HEK293 (cell line): ENCODE measurements around the gene KRT15.

ENCODE experiments used
- CTCF ChIA-PET: fragments of 350-600 bp; formaldehyde crosslinking; extraction: SDS; loops from one replicate; lab custom pipeline; 2021; ENCODE audit warnings: antibody characterized with exemption; lab: Yijun Ruan, JAX
- POLR2A ChIA-PET: fragments of 300-600 bp; formaldehyde crosslinking; extraction: SDS; loops from one replicate; lab custom pipeline; 2020; ENCODE audit warnings: antibody characterized with exemption, inconsistent platforms; lab: Yijun Ruan, JAX
- H3K27ac ChIP-seq: fragments of 200-500 bp; sonication (Bioruptor generic); 2 replicates; pipeline ENCODE4 v1.5.1; 2014; ENCODE audit warnings: low read depth, low read length, control low read depth, inconsistent platforms; ENCODE audit errors: extremely low read depth
- H3K36me3 ChIP-seq, 2 experiments: fragments of 200-500 bp in 1 of 2; sonication (Bioruptor generic) in 1 of 2; 1 replicate in 1 of 2; 2 replicates in 1 of 2; pipeline ENCODE4 v1.5.1; 2014 to 2017; ENCODE audit warnings: inconsistent platforms in 2 of 2, low read length in 2 of 2; ENCODE audit not compliant: control insufficient read depth in 2 of 2, insufficient read depth in 1 of 2
- H3K4me1 ChIP-seq: fragments of 200-500 bp; sonication (Bioruptor generic); 2 replicates; pipeline ENCODE4 v1.5.1; 2014; ENCODE audit warnings: mild to moderate bottlenecking, low read length, inconsistent platforms; ENCODE audit not compliant: control insufficient read depth, insufficient read depth
- H3K4me3 ChIP-seq: 2 replicates; pipeline ENCODE4 v1.5.1; 2011; ENCODE audit warnings: low read depth, mild to moderate bottlenecking, control low read depth, low read length, moderate library complexity
- H3K9me3 ChIP-seq: fragments of 200-500 bp; sonication (Bioruptor generic); 2 replicates; pipeline ENCODE4 v1.5.1; 2014; ENCODE audit warnings: low read depth, low read length, inconsistent platforms; ENCODE audit not compliant: control insufficient read depth, insufficient read depth
- FEZF1 ChIP-seq: fragments of 450-650 bp; formaldehyde crosslinking; IDR thresholded peaks from 2 replicates; pipeline ENCODE4 v1.5.1; 2016; ENCODE audit warnings: missing biosample characterization, missing genetic modification characterization
- GFI1B ChIP-seq: fragments of 450-650 bp; formaldehyde crosslinking; IDR thresholded peaks from 2 replicates; pipeline ENCODE4 v1.5.1; 2016; ENCODE audit warnings: missing biosample characterization, missing genetic modification characterization
- GLIS2 ChIP-seq: fragments of 450-650 bp; formaldehyde crosslinking; IDR thresholded peaks from 2 replicates; pipeline ENCODE4 v1.5.1; 2016; ENCODE audit warnings: missing biosample characterization, missing genetic modification characterization
- KLF9 ChIP-seq: fragments of 450-650 bp; formaldehyde crosslinking; IDR thresholded peaks from 2 replicates; pipeline ENCODE4 v1.5.1; 2016; ENCODE audit warnings: missing biosample characterization, missing genetic modification characterization, low read depth
- MZF1 ChIP-seq: fragments of 450-650 bp; formaldehyde crosslinking; IDR thresholded peaks from 2 replicates; pipeline ENCODE4 v1.5.1; 2017; ENCODE audit warnings: missing biosample characterization, missing genetic modification characterization, borderline replicate concordance
- YY2 ChIP-seq: fragments of 450-650 bp; formaldehyde crosslinking; IDR thresholded peaks from 2 replicates; pipeline ENCODE4 v1.5.1; 2016; ENCODE audit warnings: missing biosample characterization, missing genetic modification characterization
- ZBTB17 ChIP-seq: fragments of 450-650 bp; formaldehyde crosslinking; IDR thresholded peaks from 2 replicates; pipeline ENCODE4 v1.5.1; 2016; ENCODE audit warnings: missing biosample characterization, missing genetic modification characterization
- ZBTB20 ChIP-seq: fragments of 450-650 bp; formaldehyde crosslinking; IDR thresholded peaks from 2 replicates; pipeline ENCODE4 v1.5.1; 2016; ENCODE audit warnings: missing biosample characterization, missing genetic modification characterization
- ZBTB7A ChIP-seq: fragments of 450-650 bp; formaldehyde crosslinking; IDR thresholded peaks from 2 replicates; pipeline ENCODE4 v1.5.1; 2016; ENCODE audit warnings: low read depth, missing biosample characterization, missing genetic modification characterization
- ZFHX2 ChIP-seq: fragments of 450-650 bp; formaldehyde crosslinking; conservative IDR thresholded peaks from 2 replicates; pipeline ENCODE4 v1.5.1; 2016; ENCODE audit warnings: missing biosample characterization, missing genetic modification characterization
- ZFP37 ChIP-seq: fragments of 450-650 bp; formaldehyde crosslinking; IDR thresholded peaks from 2 replicates; pipeline ENCODE4 v1.5.1; 2016; ENCODE audit warnings: missing biosample characterization, missing genetic modification characterization
- ZFP41 ChIP-seq: fragments of 450-650 bp; formaldehyde crosslinking; IDR thresholded peaks from 2 replicates; pipeline ENCODE4 v1.5.1; 2016; ENCODE audit warnings: missing biosample characterization, missing genetic modification characterization, borderline replicate concordance
- ZFP69B ChIP-seq: fragments of 450-650 bp; formaldehyde crosslinking; IDR thresholded peaks from 2 replicates; pipeline ENCODE4 v1.5.1; 2016; ENCODE audit warnings: missing biosample characterization, missing genetic modification characterization
- ZNF112 ChIP-seq: fragments of 450-650 bp; formaldehyde crosslinking; IDR thresholded peaks from 2 replicates; pipeline ENCODE4 v1.5.0; 2017; ENCODE audit warnings: missing biosample characterization, missing genetic modification characterization
- ZNF114 ChIP-seq: fragments of 450-650 bp; formaldehyde crosslinking; IDR thresholded peaks from 2 replicates; pipeline ENCODE4 v1.5.0; 2017; ENCODE audit warnings: missing biosample characterization, missing genetic modification characterization
- ZNF175 ChIP-seq: fragments of 450-650 bp; formaldehyde crosslinking; IDR thresholded peaks from 2 replicates; pipeline ENCODE4 v1.5.1; 2016; ENCODE audit warnings: missing biosample characterization, missing genetic modification characterization
- ZNF335 ChIP-seq: fragments of 450-650 bp; formaldehyde crosslinking; conservative IDR thresholded peaks from 2 replicates; pipeline ENCODE4 v1.5.1; 2016; ENCODE audit warnings: missing biosample characterization, missing genetic modification characterization
- ZNF354C ChIP-seq: fragments of 450-650 bp; formaldehyde crosslinking; IDR thresholded peaks from 2 replicates; pipeline ENCODE4 v1.5.1; 2016; ENCODE audit warnings: missing biosample characterization, missing genetic modification characterization, low read depth, borderline replicate concordance
- ZNF529 ChIP-seq: fragments of 450-650 bp; formaldehyde crosslinking; IDR thresholded peaks from 2 replicates; pipeline ENCODE4 v1.5.1; 2017; ENCODE audit warnings: missing genetic modification characterization, missing biosample characterization; ENCODE audit not compliant: insufficient replicate concordance
- ZNF585B ChIP-seq: fragments of 450-650 bp; formaldehyde crosslinking; IDR thresholded peaks from 2 replicates; pipeline ENCODE4 v1.5.1; 2016; ENCODE audit warnings: missing biosample characterization, missing genetic modification characterization
- ZNF600 ChIP-seq: fragments of 450-650 bp; formaldehyde crosslinking; IDR thresholded peaks from 2 replicates; pipeline ENCODE4 v1.5.1; 2016; ENCODE audit warnings: missing biosample characterization, missing genetic modification characterization
- ZNF654 ChIP-seq: fragments of 450-650 bp; formaldehyde crosslinking; IDR thresholded peaks from 2 replicates; pipeline ENCODE4 v1.5.1; 2016; ENCODE audit warnings: low read depth, missing biosample characterization, missing genetic modification characterization
- ZNF677 ChIP-seq: fragments of 450-650 bp; IDR thresholded peaks from 2 replicates; pipeline ENCODE4 v1.5.0; 2018; ENCODE audit warnings: missing biosample characterization, mild to moderate bottlenecking, missing genetic modification characterization, moderate library complexity
- ZNF777 ChIP-seq: fragments of 450-650 bp; formaldehyde crosslinking; IDR thresholded peaks from 2 replicates; pipeline ENCODE4 v1.5.1; 2017; ENCODE audit warnings: missing biosample characterization, missing genetic modification characterization, borderline replicate concordance
- TF ChIP-seq, protein P1 (sequence below): fragments of 450-650 bp; formaldehyde crosslinking; IDR thresholded peaks from 2 replicates; pipeline ENCODE4 v1.5.1; 2016; ENCODE audit warnings: missing biosample characterization, missing genetic modification characterization
- TF ChIP-seq, protein P2 (sequence below): fragments of 450-650 bp; formaldehyde crosslinking; IDR thresholded peaks from 2 replicates; pipeline ENCODE4 v1.5.1; 2016; ENCODE audit warnings: missing biosample characterization, missing genetic modification characterization
- TF ChIP-seq, protein P3 (sequence below): fragments of 450-650 bp; formaldehyde crosslinking; IDR thresholded peaks from 2 replicates; pipeline ENCODE4 v1.5.1; 2016; ENCODE audit warnings: missing biosample characterization, missing genetic modification characterization, low read depth
- TF ChIP-seq, protein P4 (sequence below): sonication (generic); formaldehyde crosslinking; IDR thresholded peaks from 2 replicates; pipeline ENCODE4 v1.8.1; 2022; ENCODE audit warnings: mild to moderate bottlenecking, moderate library complexity, missing genetic modification reagents

The KRT15 gene

DNA sequence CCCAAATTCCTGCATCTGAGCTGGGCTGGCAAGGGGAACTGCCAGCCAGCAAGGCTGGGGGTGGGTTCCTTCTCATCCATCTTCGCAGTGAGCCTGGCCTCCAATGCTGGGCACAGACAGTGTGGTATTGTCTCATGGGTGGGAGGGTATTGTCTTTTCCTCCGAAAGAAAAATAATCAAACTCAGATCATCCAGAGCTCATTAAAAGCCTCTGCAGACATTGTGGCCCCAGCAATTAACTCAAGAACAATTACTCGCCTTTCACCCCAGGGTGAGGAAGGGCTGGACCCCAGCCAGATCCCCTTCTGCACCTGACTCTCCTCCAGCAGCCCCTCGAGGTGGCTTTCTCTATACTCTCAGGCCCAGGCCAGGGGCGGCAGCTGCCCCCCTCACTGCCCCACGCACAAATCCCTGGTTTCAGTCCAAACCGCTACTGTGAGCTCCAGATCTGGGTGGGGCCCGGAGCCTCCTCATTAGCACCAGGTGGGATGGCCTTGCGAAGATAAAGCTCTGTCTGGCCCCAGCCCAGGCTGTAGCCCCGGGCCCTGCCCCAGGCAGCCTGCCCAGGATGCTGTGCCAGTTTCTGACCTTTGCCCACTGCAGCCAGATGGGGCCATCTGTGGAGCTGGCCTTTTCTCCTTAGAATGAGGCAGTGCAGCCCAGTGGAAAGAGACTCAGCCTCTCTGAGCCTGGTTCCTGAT lies 2.3 kb upstream of the KRT15 start (continued):
- TF ChIP-seq, protein P1, sequence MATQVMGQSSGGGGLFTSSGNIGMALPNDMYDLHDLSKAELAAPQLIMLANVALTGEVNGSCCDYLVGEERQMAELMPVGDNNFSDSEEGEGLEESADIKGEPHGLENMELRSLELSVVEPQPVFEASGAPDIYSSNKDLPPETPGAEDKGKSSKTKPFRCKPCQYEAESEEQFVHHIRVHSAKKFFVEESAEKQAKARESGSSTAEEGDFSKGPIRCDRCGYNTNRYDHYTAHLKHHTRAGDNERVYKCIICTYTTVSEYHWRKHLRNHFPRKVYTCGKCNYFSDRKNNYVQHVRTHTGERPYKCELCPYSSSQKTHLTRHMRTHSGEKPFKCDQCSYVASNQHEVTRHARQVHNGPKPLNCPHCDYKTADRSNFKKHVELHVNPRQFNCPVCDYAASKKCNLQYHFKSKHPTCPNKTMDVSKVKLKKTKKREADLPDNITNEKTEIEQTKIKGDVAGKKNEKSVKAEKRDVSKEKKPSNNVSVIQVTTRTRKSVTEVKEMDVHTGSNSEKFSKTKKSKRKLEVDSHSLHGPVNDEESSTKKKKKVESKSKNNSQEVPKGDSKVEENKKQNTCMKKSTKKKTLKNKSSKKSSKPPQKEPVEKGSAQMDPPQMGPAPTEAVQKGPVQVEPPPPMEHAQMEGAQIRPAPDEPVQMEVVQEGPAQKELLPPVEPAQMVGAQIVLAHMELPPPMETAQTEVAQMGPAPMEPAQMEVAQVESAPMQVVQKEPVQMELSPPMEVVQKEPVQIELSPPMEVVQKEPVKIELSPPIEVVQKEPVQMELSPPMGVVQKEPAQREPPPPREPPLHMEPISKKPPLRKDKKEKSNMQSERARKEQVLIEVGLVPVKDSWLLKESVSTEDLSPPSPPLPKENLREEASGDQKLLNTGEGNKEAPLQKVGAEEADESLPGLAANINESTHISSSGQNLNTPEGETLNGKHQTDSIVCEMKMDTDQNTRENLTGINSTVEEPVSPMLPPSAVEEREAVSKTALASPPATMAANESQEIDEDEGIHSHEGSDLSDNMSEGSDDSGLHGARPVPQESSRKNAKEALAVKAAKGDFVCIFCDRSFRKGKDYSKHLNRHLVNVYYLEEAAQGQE (tag by site-specific recombination) = no peak
- TF ChIP-seq ZNF354C (tag by site-specific recombination) (no peak), ZFP37 (tag by site-specific recombination) (no peak), ZNF175 (tag by site-specific recombination) (no peak), MZF1 (no peak), ZNF529 (tag by site-specific recombination) (no peak), ZFP69B (tag by site-specific recombination) (0 out of 2 replicates have a peak, but pooled peaks have one; percentile 77)

DNA sequence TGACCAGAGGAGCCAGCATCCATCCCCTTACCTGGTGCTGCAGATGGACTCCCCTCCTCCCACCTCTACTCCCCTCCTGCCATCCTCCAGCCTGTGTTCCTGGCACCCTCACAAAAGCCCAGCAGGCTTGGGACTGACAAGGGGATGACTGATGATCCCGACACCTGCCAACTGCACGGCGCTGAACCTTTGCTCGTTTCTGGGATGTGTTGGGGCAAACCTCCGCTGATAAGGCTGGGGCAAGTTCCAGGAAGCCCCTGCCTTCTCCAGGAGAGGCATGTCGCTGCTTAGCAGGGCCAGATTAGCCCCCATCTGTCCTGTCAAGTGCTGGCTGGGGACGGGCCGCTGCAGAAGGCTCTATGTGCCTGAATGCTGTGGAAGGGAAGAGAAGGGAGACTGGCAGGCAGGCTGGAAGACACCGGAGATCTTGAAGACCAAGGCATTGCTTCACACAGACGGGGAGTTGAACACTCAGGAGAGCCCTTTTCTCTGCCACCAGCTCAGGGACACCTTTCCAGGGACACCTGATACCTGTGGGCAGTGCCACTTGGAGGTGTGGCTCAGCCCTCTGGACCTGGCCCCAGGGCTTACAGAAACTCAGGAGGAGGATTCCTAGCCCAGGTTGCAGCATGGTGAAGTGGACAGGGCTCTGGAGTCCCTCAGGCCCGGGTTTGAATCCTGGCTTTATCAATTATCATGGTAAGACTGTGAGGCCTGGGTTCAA lies 973 bp upstream of the KRT15 start:
- Histone ChIP-seq H3K9me3 (no peaks in the 10 kb centered on the region), H3K4me1 (peaks cover 23% of the 10 kb centered on the region), H3K27ac (peak overlapping the region; percentile 59), H3K36me3 (peaks cover 0 to 4% of the 10 kb centered on the region in 2 experiments; a peak in 1 of 3 replicates), H3K4me3 (no peak overlapping the region)
- ChIA-PET POLR2A (interaction anchor here (1.3 kb wide), 1 partner anchor 8 kb away, joined by 3 read pairs; the partner anchor contains the start of gene KRT19), CTCF (interaction anchor here (1.2 to 1.9 kb wide), 3 partner anchors 30 to 143 kb away, joined by 4 to 14 read pairs (median 4); no protein-coding TSS in a partner anchor)
- TF ChIP-seq ZNF112 (tag by site-specific recombination) = no peak
- TF ChIP-seq ZNF600 (tag by site-specific recombination) = peak; percentile 85
- no peak for TF ChIP-seq KLF9
- TF ChIP-seq ZBTB20 (tag by site-specific recombination) = peak; percentile 49; the same call in 1 of the 2 replicates
- no peak for TF ChIP-seq YY2
- TF ChIP-seq, protein P2, sequence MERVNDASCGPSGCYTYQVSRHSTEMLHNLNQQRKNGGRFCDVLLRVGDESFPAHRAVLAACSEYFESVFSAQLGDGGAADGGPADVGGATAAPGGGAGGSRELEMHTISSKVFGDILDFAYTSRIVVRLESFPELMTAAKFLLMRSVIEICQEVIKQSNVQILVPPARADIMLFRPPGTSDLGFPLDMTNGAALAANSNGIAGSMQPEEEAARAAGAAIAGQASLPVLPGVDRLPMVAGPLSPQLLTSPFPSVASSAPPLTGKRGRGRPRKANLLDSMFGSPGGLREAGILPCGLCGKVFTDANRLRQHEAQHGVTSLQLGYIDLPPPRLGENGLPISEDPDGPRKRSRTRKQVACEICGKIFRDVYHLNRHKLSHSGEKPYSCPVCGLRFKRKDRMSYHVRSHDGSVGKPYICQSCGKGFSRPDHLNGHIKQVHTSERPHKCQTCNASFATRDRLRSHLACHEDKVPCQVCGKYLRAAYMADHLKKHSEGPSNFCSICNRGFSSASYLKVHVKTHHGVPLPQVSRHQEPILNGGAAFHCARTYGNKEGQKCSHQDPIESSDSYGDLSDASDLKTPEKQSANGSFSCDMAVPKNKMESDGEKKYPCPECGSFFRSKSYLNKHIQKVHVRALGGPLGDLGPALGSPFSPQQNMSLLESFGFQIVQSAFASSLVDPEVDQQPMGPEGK (tag by site-specific recombination) = peak; percentile 65
- no peak for TF ChIP-seq ZFHX2
- peak; percentile 89 for TF ChIP-seq FEZF1 (tag by site-specific recombination)
- TF ChIP-seq ZNF585B = no peak
- no peak for TF ChIP-seq ZBTB7A (tag by site-specific recombination)
- TF ChIP-seq, protein P3, sequence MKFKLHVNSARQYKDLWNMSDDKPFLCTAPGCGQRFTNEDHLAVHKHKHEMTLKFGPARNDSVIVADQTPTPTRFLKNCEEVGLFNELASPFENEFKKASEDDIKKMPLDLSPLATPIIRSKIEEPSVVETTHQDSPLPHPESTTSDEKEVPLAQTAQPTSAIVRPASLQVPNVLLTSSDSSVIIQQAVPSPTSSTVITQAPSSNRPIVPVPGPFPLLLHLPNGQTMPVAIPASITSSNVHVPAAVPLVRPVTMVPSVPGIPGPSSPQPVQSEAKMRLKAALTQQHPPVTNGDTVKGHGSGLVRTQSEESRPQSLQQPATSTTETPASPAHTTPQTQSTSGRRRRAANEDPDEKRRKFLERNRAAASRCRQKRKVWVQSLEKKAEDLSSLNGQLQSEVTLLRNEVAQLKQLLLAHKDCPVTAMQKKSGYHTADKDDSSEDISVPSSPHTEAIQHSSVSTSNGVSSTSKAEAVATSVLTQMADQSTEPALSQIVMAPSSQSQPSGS (tag by site-specific recombination) = no peak
- TF ChIP-seq, protein P4, sequence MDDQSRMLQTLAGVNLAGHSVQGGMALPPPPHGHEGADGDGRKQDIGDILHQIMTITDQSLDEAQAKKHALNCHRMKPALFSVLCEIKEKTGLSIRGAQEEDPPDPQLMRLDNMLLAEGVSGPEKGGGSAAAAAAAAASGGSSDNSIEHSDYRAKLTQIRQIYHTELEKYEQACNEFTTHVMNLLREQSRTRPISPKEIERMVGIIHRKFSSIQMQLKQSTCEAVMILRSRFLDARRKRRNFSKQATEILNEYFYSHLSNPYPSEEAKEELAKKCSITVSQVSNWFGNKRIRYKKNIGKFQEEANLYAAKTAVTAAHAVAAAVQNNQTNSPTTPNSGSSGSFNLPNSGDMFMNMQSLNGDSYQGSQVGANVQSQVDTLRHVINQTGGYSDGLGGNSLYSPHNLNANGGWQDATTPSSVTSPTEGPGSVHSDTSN (CRISPR knock-in tag) = peak; percentile 68; the same call in 1 of the 2 replicates
- no peak for TF ChIP-seq GFI1B (tag by site-specific recombination)
- 0 out of 2 replicates have a peak, but pooled peaks have one; percentile 28 for TF ChIP-seq ZNF335 (tag by site-specific recombination)
- no peak for TF ChIP-seq ZNF114 (tag by site-specific recombination)
- TF ChIP-seq ZNF677 (tag by site-specific recombination) = no peak
- TF ChIP-seq GLIS2 = 0 out of 2 replicates have a peak, but pooled peaks have one; percentile 17
- no peak for TF ChIP-seq ZFP41 (tag by site-specific recombination)
- no peak for TF ChIP-seq ZNF777 (tag by site-specific recombination)
- no peak for TF ChIP-seq ZNF654 (tag by site-specific recombination)
- 0 out of 2 replicates have a peak, but pooled peaks have one; percentile 26 for TF ChIP-seq ZBTB17 (tag by site-specific recombination)
